Stomach (tissue), 4 donors: ENCODE data around the gene MCCD1.
"Not testable (repeated sequence)": the region's sequence is repeated elsewhere in the genome, so short reads cannot be mapped to it uniquely, and the experiment has no call there.

ENCODE experiments used
- EP300 ChIP-seq: sonication (generic); formaldehyde crosslinking; IDR thresholded peaks from one replicate; pipeline ENCODE4 v1.6.1; 2017; ENCODE audit warnings: antibody characterized with exemption
- TF ChIP-seq, protein P1 (sequence below), 7 experiments: fragments of 450-650 bp in 4 of 7; fragments of 200-600 bp in 3 of 7; sonication (generic) in 3 of 7; IDR thresholded peaks; one replicate each; pipeline ENCODE4 v1.5.1; 2016 to 2019; ENCODE audit warnings: antibody characterized with exemption in 7 of 7, control low read depth in 2 of 7, mild to moderate bottlenecking in 1 of 7

DNA sequence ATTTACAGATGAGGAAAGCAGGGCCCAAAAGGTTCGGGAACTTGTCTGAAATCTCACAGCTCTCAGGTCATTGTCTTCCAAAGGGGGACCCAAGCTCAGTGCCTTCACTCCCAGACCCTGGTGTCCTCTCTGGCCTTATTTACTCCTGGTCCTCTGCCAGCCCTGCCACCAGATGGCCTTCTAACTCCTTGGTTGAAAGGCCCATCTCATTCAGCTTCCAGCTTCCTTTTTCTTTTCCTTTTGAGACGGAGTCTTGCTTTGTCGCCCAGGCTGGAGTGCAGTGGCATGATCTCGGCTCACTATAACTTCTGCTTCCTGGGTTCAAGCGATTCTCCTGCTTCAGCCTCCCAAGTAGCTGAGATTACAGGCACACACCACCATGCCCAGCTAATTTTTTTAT lies 22.6 kb downstream of the MCCD1 start:
- TF ChIP-seq, protein P1, sequence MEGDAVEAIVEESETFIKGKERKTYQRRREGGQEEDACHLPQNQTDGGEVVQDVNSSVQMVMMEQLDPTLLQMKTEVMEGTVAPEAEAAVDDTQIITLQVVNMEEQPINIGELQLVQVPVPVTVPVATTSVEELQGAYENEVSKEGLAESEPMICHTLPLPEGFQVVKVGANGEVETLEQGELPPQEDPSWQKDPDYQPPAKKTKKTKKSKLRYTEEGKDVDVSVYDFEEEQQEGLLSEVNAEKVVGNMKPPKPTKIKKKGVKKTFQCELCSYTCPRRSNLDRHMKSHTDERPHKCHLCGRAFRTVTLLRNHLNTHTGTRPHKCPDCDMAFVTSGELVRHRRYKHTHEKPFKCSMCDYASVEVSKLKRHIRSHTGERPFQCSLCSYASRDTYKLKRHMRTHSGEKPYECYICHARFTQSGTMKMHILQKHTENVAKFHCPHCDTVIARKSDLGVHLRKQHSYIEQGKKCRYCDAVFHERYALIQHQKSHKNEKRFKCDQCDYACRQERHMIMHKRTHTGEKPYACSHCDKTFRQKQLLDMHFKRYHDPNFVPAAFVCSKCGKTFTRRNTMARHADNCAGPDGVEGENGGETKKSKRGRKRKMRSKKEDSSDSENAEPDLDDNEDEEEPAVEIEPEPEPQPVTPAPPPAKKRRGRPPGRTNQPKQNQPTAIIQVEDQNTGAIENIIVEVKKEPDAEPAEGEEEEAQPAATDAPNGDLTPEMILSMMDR (IDR thresholded peaks at IDR 0.05): peak in 2 of 7 experiments; percentile 35 to 36
- TF ChIP-seq EP300: not testable (repeated sequence)
